ENCODE measurements around the gene HUNK.
A peak's percentile ranks its signal among the peaks of the same experiment; 100 is the strongest.

HUNK gene

DNA sequence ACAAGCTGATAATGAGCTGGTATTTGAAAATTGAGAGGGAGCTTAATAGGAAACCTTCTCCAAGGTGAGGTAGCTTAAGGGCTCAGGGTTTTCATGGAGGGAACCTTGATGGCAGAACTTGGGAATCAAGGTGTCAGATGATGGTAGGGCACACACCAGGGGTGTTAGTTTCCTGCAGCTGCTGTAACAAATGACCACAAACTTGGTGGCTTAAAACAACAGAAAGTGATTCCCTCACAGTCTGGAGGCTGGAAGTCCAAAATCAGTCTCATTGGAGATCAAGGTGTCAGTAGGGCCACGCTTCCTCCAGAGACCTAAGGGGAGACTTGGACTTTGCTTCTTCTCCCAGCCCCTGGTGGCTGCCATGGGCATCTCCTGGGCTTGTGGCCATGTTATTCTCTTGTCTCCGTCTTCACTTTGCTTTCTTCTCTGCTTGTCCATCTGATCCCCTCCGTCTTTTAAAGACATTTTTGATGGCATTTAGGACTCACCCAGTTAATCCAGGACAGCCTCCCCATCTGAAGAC lies 45.5 kb downstream of the HUNK start:
- Histone ChIP-seq H3K9ac (ENCODE audit: low read length) (no peak overlapping the region), H3K4me3 (ENCODE audit: low read length) (no peak overlapping the region), H3K4me1 (ENCODE audit: control insufficient read depth, insufficient read depth, low read length) (no peaks in the 10 kb centered on the region), H3K27ac (ENCODE audit: low read depth, low read length) (no peak overlapping the region), H3K36me3 (ENCODE audit: control insufficient read depth, insufficient read depth, low read length) (no peaks in the 10 kb centered on the region), H3K27me3 (ENCODE audit: control insufficient read depth, insufficient read depth, low read length) (no peaks in the 10 kb centered on the region)

DNA sequence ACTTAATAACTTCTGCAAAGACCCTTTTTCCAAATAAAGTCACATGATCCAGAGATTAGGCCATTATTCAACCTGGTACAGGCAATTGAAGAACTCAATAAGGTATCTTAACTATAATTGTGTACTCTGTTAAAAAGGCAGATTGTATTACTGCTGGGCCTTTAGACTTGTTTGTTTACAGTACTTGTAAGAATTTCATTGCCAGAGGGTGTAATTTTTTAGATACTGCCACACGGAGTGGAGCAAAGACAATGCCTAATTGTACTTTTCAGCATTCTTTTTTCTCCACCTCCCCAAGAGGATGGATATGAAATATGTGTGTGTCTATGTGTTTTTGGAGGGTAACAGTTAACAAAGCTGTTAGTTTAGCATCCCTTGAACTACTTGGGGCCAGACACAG lies 47.5 kb downstream of the HUNK start:
- Histone ChIP-seq H3K27me3 (ENCODE audit: control insufficient read depth, insufficient read depth, low read length) (no peaks in the 10 kb centered on the region), H3K4me3 (ENCODE audit: low read length) (no peak overlapping the region), H3K9ac (ENCODE audit: low read length) (no peak overlapping the region), H3K36me3 (ENCODE audit: control insufficient read depth, insufficient read depth, low read length) (no peaks in the 10 kb centered on the region), H3K27ac (ENCODE audit: low read depth, low read length) (no peak overlapping the region), H3K4me1 (ENCODE audit: control insufficient read depth, insufficient read depth, low read length) (no peaks in the 10 kb centered on the region)

DNA sequence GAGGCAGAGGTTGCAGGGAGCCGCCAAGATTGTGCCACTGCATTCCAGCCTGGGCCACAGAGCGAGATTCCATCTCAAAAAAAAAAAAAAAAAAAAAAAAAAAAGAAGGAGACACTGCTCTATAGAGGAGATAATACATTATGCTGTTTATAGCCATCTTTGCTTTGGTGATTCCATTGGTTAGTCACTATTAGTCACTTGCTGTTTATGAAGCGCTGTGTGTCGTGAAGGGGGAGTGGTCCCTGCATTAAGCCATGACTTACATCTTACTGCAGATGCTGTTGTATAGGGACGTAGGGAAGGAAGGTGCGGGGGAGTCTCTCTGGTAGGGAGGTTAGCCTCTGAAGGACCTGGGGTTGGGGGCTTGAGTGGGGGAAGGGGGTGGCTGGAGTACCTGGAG lies 48.3 kb downstream of the HUNK start:
- H3K27me3 ChIP-seq (ENCODE audit: control insufficient read depth, insufficient read depth, low read length) = no peaks in the 10 kb centered on the region
- no peaks in the 10 kb centered on the region for H3K4me1 ChIP-seq (ENCODE audit: control insufficient read depth, insufficient read depth, low read length)
- no peak overlapping the region for H3K27ac ChIP-seq (ENCODE audit: low read depth, low read length)
- H3K9ac ChIP-seq (ENCODE audit: low read length) = no peak overlapping the region
- H3K36me3 ChIP-seq (ENCODE audit: control insufficient read depth, insufficient read depth, low read length) = no peaks in the 10 kb centered on the region
- H3K4me3 ChIP-seq (ENCODE audit: low read length) = no peak overlapping the region

DNA sequence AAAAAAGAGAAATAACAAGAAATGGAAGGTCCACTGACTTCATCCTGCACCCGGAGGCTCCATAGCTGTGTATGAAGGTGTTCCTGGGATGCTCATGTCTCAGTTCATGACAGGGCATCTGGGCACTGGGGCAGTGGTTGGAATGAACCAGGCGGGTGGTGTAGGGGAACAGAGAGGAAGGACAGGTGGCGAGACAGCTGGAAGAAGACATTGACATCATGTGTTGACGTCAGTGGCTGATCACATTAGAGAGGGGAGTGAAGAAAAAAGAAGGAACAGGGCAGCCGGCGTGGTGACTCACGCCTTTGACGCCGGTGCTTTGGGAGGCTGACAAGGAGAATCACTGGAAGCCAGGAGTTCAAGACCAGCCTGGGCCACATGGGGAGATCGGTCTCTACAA lies 50.1 kb downstream of the HUNK start:
- H3K4me1 ChIP-seq (ENCODE audit: control insufficient read depth, insufficient read depth, low read length) = no peaks in the 10 kb centered on the region
- no peak overlapping the region for H3K4me3 ChIP-seq (ENCODE audit: low read length)
- H3K27ac ChIP-seq (ENCODE audit: low read depth, low read length) = no peak overlapping the region

DNA sequence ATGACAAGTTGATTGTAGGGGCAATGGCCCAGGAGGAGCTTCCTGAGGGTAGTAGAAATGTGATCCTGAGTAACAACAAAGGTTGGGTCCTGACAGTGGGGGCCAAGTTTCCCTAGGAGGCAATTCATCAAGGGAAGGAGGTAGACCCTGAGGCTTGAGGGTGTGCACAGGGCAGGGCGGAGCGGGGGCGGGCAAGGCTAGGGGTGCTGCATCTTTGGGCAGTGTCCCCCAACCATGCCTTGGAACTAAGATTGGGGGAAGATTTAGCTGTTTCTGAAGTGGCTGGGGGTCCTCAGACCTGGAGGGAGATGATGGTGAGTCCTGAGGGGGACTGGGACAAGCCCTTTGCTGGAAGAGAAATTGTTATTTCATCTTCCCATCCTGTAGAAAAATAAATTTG lies 50.9 kb downstream of the HUNK start:
- no peaks in the 10 kb centered on the region for H3K4me1 ChIP-seq (ENCODE audit: control insufficient read depth, insufficient read depth, low read length)
- H3K27ac ChIP-seq (ENCODE audit: low read depth, low read length) = no peak overlapping the region
- H3K36me3 ChIP-seq (ENCODE audit: control insufficient read depth, insufficient read depth, low read length) = no peaks in the 10 kb centered on the region
- H3K9ac ChIP-seq (ENCODE audit: low read length) = no peak overlapping the region
- no peaks in the 10 kb centered on the region for H3K27me3 ChIP-seq (ENCODE audit: control insufficient read depth, insufficient read depth, low read length)
- H3K4me3 ChIP-seq (ENCODE audit: low read length) = no peak overlapping the region

More for the DNA sequence above, 50.1 kb downstream of the HUNK start:
- no peak overlapping the region for H3K9ac ChIP-seq (ENCODE audit: low read length)
- H3K27me3 ChIP-seq (ENCODE audit: control insufficient read depth, insufficient read depth, low read length) = no peaks in the 10 kb centered on the region
- no peaks in the 10 kb centered on the region for H3K36me3 ChIP-seq (ENCODE audit: control insufficient read depth, insufficient read depth, low read length)

DNA sequence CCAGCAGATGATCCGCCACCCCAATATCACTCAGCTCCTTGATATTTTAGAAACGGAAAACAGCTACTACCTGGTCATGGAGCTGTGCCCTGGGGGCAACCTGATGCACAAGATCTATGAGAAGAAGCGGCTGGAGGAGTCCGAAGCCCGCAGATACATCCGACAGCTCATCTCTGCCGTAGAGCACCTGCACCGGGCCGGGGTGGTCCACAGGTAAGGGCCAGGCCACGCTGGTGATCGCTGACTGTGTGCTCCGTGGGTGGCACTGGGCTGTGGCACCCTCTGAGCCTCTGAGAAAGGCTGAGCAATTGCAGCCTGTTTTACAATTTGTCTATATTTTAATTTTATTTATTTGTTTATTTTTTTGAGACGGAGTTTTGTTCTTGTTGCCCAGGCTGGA lies 51.7 kb downstream of the HUNK start:
- no peak overlapping the region for H3K27ac ChIP-seq (ENCODE audit: low read depth, low read length)
- H3K27me3 ChIP-seq (ENCODE audit: control insufficient read depth, insufficient read depth, low read length) = no peaks in the 10 kb centered on the region
- H3K4me3 ChIP-seq (ENCODE audit: low read length) = no peak overlapping the region
- no peaks in the 10 kb centered on the region for H3K4me1 ChIP-seq (ENCODE audit: control insufficient read depth, insufficient read depth, low read length)
- no peaks in the 10 kb centered on the region for H3K36me3 ChIP-seq (ENCODE audit: control insufficient read depth, insufficient read depth, low read length)
- H3K9ac ChIP-seq (ENCODE audit: low read length) = no peak overlapping the region

DNA sequence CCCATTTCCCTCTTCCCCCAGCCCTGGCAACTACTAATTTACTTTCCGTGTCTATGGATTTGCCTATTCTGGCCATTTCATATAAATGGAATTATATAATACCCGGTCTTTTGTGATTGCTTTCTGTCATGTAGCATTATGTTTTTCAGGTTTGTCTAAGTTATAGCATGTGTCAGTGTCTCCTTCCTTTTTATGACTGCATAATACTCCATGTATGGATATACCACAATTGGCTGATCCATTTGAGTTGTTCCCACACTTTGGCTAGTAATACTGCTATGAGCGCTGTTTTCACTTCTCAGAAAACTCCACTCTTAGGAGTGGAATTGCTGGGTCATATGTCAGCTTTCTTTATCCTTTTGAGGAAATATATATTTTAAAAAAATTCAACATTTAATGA lies 53.7 kb downstream of the HUNK start:
- no peak overlapping the region for H3K9ac ChIP-seq (ENCODE audit: low read length)
- H3K27me3 ChIP-seq (ENCODE audit: control insufficient read depth, insufficient read depth, low read length) = no peaks in the 10 kb centered on the region
- H3K36me3 ChIP-seq (ENCODE audit: control insufficient read depth, insufficient read depth, low read length) = no peaks in the 10 kb centered on the region
- no peak overlapping the region for H3K27ac ChIP-seq (ENCODE audit: low read depth, low read length)
- no peaks in the 10 kb centered on the region for H3K4me1 ChIP-seq (ENCODE audit: control insufficient read depth, insufficient read depth, low read length)
- no peak overlapping the region for H3K4me3 ChIP-seq (ENCODE audit: low read length)

DNA sequence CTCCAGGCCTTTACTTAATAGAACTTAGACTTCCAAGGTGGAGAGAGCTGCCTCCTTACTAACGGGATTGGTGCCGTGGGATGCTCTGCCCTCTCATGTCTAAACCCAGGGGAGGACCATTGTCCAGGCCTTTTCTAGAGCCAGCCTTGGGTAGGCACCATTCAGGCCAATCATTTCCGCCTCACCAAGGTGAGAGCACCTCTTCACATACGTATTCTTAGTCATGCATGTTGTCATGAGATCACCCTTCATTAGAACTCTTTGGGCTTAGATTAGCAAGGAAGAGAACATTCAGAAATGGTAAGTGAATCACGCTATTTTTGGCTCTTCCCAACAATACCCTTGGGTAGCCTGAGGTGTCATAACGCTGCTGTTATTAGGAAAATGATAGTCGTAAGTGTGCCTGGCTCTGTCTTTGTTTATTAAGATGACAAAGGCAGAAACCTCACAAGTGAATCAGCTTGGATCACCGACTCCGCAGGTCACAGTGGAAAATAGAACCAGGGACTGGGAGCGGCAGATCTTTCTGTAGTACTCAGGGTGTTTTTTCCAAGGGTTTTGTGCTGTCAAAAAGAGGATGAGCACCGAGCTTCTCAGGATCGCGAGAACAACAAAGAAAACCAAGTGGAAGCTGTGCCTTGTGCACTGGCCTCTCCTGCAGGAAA lies 55.0 kb downstream of the HUNK start:
- H3K36me3 ChIP-seq (ENCODE audit: control insufficient read depth, insufficient read depth, low read length) = no peaks in the 10 kb centered on the region
- H3K27me3 ChIP-seq (ENCODE audit: control insufficient read depth, insufficient read depth, low read length) = no peaks in the 10 kb centered on the region
- no peak overlapping the region for H3K9ac ChIP-seq (ENCODE audit: low read length)
- H3K27ac ChIP-seq (ENCODE audit: low read depth, low read length) = peak overlapping the region; percentile 11
- H3K4me3 ChIP-seq (ENCODE audit: low read length) = no peak overlapping the region
- no peaks in the 10 kb centered on the region for H3K4me1 ChIP-seq (ENCODE audit: control insufficient read depth, insufficient read depth, low read length)

DNA sequence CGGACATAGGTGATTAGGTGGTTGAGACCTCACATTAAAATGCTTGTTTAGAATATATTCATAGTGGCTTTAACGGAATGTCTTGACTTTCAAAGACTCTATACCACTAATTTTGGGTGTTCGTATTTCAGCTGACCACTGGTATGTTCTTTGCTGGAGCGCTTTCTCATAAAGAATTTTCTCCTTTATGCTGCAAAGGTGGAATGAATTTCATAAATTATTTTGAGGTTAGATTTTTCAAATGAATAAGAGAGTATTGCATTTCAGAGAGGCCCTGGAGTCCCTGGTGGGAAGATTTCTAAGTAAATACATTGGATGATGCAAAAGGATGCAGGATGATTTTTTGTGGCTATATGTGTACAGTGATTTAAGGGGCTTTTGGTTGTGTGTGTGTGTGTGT lies 55.8 kb downstream of the HUNK start:
- no peak overlapping the region for H3K27ac ChIP-seq (ENCODE audit: low read depth, low read length)
- H3K27me3 ChIP-seq (ENCODE audit: control insufficient read depth, insufficient read depth, low read length) = no peaks in the 10 kb centered on the region
- H3K4me1 ChIP-seq (ENCODE audit: control insufficient read depth, insufficient read depth, low read length) = no peaks in the 10 kb centered on the region
- no peaks in the 10 kb centered on the region for H3K36me3 ChIP-seq (ENCODE audit: control insufficient read depth, insufficient read depth, low read length)
- H3K9ac ChIP-seq (ENCODE audit: low read length) = no peak overlapping the region
- no peak overlapping the region for H3K4me3 ChIP-seq (ENCODE audit: low read length)

DNA sequence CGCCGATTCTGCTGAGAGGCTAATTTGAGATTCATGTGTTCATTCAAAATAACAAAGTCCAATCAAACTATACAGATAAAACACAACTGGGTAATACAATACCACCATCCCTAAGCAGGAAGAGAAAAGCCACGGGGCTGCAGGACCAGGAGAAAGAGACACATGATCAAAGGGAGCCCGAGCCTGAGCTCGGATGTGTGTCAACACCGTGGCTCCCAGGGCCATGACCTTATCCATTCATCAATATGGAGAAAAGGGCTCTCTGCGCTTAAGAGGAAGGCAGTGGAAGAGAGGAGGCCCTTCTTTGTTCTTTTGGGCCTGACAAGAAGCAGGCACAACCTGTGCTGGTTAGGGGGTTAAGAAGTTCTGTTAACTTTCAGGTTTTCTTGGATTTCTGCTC lies 56.7 kb downstream of the HUNK start:
- H3K9ac ChIP-seq (ENCODE audit: low read length) = no peak overlapping the region
- H3K36me3 ChIP-seq (ENCODE audit: control insufficient read depth, insufficient read depth, low read length) = no peaks in the 10 kb centered on the region
- H3K27ac ChIP-seq (ENCODE audit: low read depth, low read length) = no peak overlapping the region
- no peak overlapping the region for H3K4me3 ChIP-seq (ENCODE audit: low read length)
- no peaks in the 10 kb centered on the region for H3K27me3 ChIP-seq (ENCODE audit: control insufficient read depth, insufficient read depth, low read length)
- no peaks in the 10 kb centered on the region for H3K4me1 ChIP-seq (ENCODE audit: control insufficient read depth, insufficient read depth, low read length)

DNA sequence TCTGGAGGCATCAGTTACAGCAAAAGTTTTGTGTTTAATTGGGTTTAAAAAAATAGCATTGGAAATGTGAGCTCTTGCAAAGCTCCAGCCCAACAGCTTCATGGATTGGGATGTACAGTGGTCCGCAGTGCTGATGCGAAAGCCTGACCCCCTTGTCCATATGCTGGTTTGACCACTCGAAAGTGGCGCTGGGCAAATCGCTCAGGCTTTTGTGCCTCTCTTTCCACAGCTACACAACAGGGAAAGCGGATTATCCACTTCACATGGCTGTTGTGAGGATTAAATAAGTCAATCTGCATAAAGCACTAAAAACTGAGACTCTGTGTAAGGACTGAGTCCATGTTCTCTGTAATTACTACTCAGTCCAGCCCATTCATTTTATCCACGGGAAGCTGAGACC lies 57.2 kb downstream of the HUNK start:
- Histone ChIP-seq H3K4me3 (ENCODE audit: low read length) (no peak overlapping the region), H3K36me3 (ENCODE audit: control insufficient read depth, insufficient read depth, low read length) (no peaks in the 10 kb centered on the region), H3K4me1 (ENCODE audit: control insufficient read depth, insufficient read depth, low read length) (no peaks in the 10 kb centered on the region), H3K9ac (ENCODE audit: low read length) (no peak overlapping the region), H3K27ac (ENCODE audit: low read depth, low read length) (no peak overlapping the region), H3K27me3 (ENCODE audit: control insufficient read depth, insufficient read depth, low read length) (no peaks in the 10 kb centered on the region)

DNA sequence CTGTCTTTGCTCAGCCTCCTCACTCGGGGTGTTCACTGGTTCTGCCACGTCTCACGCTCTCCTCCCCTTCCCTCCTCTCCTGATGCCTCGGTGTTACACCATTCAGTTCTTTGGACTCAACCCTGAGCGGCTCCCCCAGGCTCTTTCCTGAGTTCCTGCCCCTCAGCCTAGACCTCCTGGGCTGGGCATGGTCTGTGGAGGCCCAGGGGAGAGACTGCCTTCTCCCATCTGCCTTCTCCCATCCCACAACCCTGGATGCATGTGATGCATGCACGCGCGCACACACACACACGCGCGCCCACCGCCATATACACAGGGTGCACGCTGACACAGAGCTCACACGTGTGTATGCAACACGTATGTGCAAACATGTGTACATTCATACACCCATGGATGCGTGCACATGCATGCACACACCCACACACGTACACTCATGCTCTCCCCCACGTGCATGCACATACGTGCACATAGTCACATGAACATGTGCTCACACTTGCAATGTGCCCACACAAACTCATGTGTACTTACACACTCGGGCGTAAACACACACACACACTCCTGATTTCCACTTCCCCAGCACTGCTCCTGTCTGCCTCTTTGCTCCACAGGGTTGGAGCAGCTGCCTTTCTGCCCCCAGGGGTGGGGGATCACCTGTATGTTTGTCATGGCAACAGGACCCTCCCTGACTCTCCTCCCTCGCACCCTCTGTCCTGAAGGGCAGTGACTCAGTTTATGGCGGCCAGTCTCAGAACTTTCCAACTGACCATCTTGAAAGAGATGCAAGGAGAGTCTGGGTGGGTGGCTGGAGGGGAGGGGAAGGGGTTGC lies 59.0 kb downstream of the HUNK start:
- Histone ChIP-seq H3K9ac (ENCODE audit: low read length) (no peak overlapping the region), H3K36me3 (ENCODE audit: control insufficient read depth, insufficient read depth, low read length) (no peaks in the 10 kb centered on the region), H3K4me1 (ENCODE audit: control insufficient read depth, insufficient read depth, low read length) (no peaks in the 10 kb centered on the region), H3K27me3 (ENCODE audit: control insufficient read depth, insufficient read depth, low read length) (no peaks in the 10 kb centered on the region), H3K4me3 (ENCODE audit: low read length) (no peak overlapping the region), H3K27ac (ENCODE audit: low read depth, low read length) (no peak overlapping the region)

DNA sequence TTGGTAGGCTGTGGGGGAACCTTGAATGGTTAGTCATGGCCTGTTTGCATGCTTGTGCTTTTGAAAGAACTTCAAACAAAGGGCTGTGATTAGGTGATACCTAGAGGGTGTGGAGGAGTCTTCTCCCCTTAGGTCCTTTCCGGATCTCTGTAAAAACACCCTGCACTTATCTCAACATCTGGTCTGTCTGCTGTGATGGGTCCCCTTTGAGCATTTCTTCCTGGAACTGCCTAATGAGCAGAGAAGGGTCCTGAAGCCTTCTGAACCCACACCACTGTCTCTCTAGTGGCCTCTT lies 59.6 kb downstream of the HUNK start:
- H3K27ac ChIP-seq (ENCODE audit: low read depth, low read length) = no peak overlapping the region
- H3K9ac ChIP-seq (ENCODE audit: low read length) = no peak overlapping the region
- no peak overlapping the region for H3K4me3 ChIP-seq (ENCODE audit: low read length)
- no peaks in the 10 kb centered on the region for H3K27me3 ChIP-seq (ENCODE audit: control insufficient read depth, insufficient read depth, low read length)
- no peaks in the 10 kb centered on the region for H3K36me3 ChIP-seq (ENCODE audit: control insufficient read depth, insufficient read depth, low read length)
- H3K4me1 ChIP-seq (ENCODE audit: control insufficient read depth, insufficient read depth, low read length) = no peaks in the 10 kb centered on the region

All from rectal smooth muscle tissue (tissue), 1 donor.